ENCODE data around the gene OPCML. TPM values are rescaled to one million over a fixed set of nuclear protein-coding genes. Genes with fewer than 3 reads are reported as not detected.

Gene OPCML
- total RNA-seq, 1 experiment from 2014 or later = not detected

GRCh38 chr11:133346137-133346536 is 186.2 kb downstream of the OPCML start:
- in situ Hi-C loops (cut with HindIII; ENCODE audit: low pct_unique_long_range_greater_than_20kb, low sequenced_read_pairs) = no loop called here
- ChIA-PET CTCF (no interaction called here), POLR2A (no interaction called here)
- H3K36me3 ChIP-seq (ENCODE audit: control insufficient read depth, insufficient read depth, low read length) = no peaks in the 10 kb centered on the region
- no peak overlapping the region for H3K4me3 ChIP-seq (ENCODE audit: low read depth in 2 of 2, low read length in 2 of 2)
- no peak for TF ChIP-seq TCF7L2 (IDR thresholded peaks at IDR 0.05; ENCODE audit: low read depth, low read length)
- no peak for TF ChIP-seq CTCF (IDR thresholded peaks at IDR 0.05)
- no peak for TF ChIP-seq SIN3A (IDR thresholded peaks at IDR 0.05; ENCODE audit: borderline replicate concordance, insufficient read depth, low read depth, low read length)
- TF ChIP-seq POLR2AphosphoS5 (IDR thresholded peaks at IDR 0.05; ENCODE audit: low read depth, low read length) = no peak
- TF ChIP-seq REST (IDR thresholded peaks at IDR 0.05; ENCODE audit: insufficient read depth in 1 of 2, low read depth in 2 of 2, low read length in 1 of 2) = no peak
- H3K4me1 ChIP-seq (ENCODE audit: control insufficient read depth, insufficient read depth, low read length) = no peaks in the 10 kb centered on the region
- H3K27me3 ChIP-seq (ENCODE audit: control insufficient read depth, insufficient read depth, low read length) = no peaks in the 10 kb centered on the region
- no TSS peak for BruUV-seq (replicated peaks)
- no peak overlapping the region for H3K27ac ChIP-seq (ENCODE audit: low read length)
- intact Hi-C loops (cut with micrococcal nuclease; ENCODE audit: unreplicated experiment) = no loop called here
- DNase-seq (ENCODE audit: low read depth, low spot score) (no peak), ATAC-seq (no peak)
- no peaks in the 10 kb centered on the region for H3K9me3 ChIP-seq (ENCODE audit: control insufficient read depth, insufficient read depth, low read depth, low read length)

- Histone ChIP-seq H3K4me1 (ENCODE audit: control insufficient read depth, insufficient read depth, low read length) (no peaks in the 10 kb centered on the region), H3K27me3 (ENCODE audit: control insufficient read depth, insufficient read depth, low read length) (no peaks in the 10 kb centered on the region), H3K9me3 (ENCODE audit: control insufficient read depth, insufficient read depth, low read depth, low read length) (no peaks in the 10 kb centered on the region), H3K27ac (ENCODE audit: low read length) (no peak overlapping the region), H3K36me3 (ENCODE audit: control insufficient read depth, insufficient read depth, low read length) (no peaks in the 10 kb centered on the region), H3K4me3 (ENCODE audit: low read depth in 2 of 2, low read length in 2 of 2) (no peak overlapping the region)
- ATAC-seq (no peak), DNase-seq (ENCODE audit: low read depth, low spot score) (no peak)
- intact Hi-C loops (cut with micrococcal nuclease; ENCODE audit: unreplicated experiment) = no loop called here
- BruUV-seq (replicated peaks) = no TSS peak
- CTCF ChIA-PET = no interaction called here
- in situ Hi-C loops (cut with HindIII; ENCODE audit: low pct_unique_long_range_greater_than_20kb, low sequenced_read_pairs) = no loop called here
- POLR2A ChIA-PET = no interaction called here
- no peak for TF ChIP-seq POLR2AphosphoS5 (IDR thresholded peaks at IDR 0.05; ENCODE audit: low read depth, low read length)
- no peak for TF ChIP-seq TCF7L2 (IDR thresholded peaks at IDR 0.05; ENCODE audit: low read depth, low read length)
- TF ChIP-seq CTCF (IDR thresholded peaks at IDR 0.05) = no peak
- no peak for TF ChIP-seq REST (IDR thresholded peaks at IDR 0.05; ENCODE audit: insufficient read depth in 1 of 2, low read depth in 2 of 2, low read length in 1 of 2)
- no peak for TF ChIP-seq SIN3A (IDR thresholded peaks at IDR 0.05; ENCODE audit: borderline replicate concordance, insufficient read depth, low read depth, low read length)
Measured at GRCh38 chr11:133343951-133344350, 188.3 kb downstream of the OPCML start.
